Activated CD8-positive, alpha-beta memory T cell treated with anti-CD3 and anti-CD28 coated beads, Interleukin-2, amount 50 U/mL, for 4 hours (primary cell): ENCODE measurements around the gene FADS3.

Source experiments
- DNase-seq: peaks from one replicate; pipeline ENCODE4 v3.0.0-alpha.2; 2020

FADS3 gene, protein sequence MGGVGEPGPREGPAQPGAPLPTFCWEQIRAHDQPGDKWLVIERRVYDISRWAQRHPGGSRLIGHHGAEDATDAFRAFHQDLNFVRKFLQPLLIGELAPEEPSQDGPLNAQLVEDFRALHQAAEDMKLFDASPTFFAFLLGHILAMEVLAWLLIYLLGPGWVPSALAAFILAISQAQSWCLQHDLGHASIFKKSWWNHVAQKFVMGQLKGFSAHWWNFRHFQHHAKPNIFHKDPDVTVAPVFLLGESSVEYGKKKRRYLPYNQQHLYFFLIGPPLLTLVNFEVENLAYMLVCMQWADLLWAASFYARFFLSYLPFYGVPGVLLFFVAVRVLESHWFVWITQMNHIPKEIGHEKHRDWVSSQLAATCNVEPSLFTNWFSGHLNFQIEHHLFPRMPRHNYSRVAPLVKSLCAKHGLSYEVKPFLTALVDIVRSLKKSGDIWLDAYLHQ

DNA sequence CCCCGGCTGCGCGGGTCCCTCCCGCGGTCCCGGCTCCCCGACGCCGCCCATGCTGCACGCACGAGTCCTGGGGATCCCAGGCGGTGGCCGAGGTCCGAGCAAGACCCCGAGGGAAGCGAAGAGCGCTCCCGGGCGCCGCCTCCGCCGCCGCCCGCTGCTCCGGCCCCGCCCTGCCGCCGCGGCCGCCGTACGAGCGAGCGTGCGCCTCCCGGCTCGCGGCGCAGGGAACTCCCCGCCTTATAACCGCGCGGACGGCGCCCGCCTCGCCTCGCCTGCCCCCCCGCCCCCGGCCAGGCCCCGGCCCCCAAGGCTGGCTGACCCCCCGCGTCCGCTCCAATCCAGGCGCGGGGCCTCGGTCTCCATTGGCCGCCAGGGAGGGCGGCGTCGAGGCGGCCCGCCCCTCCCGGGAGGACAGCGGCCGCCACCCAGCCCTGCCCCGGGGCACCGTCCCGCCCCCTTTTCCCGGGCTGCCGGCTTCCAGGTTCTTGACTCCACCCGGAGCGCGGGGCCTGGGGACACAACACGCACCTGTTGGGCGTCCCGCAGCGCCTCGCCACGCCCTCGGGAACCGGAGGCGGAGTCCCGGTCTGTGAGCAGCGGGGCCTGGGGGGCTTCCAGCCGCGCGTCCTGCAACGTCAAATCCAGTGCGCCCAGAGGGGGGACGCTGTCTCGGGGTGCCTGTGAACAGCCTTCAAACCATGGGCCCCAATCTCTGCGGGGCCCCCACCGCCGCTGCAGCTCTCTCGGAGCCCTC lies at the start of gene FADS3:
Gene FADS3 (minus strand): TSS at position 215 of the 754 bp plus-strand sequence. CDS start 164 bp downstream, at position 51.
- peak; percentile 48 for DNase-seq

DNA sequence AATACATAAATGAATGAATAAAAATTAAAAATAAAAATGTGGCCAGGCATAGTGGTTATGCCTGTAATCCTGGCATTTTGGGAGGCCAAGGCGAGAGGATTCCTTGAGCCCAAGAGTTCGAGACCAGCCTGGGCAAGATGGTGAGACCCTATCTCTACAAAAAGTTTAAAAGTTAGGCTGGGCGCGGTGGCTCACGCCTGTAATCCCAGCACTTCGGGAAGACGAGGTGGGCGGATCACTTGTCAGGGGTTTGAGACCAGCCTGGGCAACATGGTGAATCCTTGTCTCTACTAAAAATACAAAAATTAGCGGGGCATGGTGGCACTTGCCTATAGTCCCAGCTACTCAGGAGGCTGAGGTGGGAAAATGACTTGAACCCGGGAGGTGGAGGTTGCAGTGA lies 49.1 kb upstream of the FADS3 start:
- no peak for DNase-seq

DNA sequence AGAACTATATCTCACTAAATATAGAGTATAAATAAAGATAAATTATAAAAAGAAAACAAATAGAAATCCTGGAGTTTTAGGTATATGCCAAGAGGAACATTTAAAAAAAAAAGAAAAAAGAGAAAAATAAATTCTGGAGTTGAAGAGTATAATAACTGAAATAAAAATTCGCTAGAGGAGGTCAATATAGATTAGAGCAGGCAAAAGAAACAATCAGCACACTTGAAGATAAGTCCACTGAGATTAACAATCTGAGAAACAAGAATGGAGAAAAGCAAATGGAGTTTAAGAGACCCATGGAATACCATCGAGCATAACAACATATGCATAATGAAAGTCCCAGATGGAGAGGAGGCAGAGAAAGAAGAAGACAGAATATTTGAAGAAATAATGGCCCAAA lies 44.5 kb upstream of the FADS3 start:
- DNase-seq: no peak

DNA sequence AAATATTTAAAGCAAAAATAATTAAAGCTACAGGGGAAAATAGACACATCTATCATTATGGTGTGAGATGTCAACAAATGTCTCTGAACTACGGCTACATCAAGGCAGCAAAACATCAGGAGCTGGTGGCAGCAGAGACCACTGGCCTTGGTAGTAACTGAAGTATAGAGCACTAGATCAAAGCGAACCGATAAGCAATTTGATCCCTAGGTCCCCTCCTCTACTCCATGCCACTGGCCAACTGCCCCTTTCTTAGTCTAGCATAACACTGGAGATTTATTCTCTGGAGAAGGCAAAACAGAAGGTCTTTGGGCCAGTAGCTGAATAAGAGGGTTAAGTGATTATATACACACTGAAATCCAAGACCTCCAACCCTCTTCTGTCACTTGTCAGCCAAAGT lies 39.6 kb upstream of the FADS3 start:
- DNase-seq: no peak

DNA sequence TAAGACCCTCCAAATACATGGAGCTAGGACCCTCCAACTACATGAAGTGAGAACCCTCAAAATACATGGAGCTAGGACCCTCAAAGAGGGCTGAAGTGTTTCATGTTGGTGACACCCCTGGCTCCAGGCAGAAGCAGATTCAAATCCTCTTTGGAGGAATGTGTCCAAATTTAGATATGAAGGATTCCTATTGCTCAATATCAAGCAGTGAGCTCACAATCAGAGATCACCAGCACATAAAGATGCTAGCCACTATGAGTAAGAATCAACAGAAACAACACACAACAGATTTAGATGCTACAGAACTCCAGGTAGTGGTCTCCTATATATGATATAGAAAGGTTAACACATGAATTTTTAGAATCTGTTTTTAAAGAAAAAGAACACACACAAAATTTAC lies 37.3 kb upstream of the FADS3 start:
- DNase-seq: no peak

DNA sequence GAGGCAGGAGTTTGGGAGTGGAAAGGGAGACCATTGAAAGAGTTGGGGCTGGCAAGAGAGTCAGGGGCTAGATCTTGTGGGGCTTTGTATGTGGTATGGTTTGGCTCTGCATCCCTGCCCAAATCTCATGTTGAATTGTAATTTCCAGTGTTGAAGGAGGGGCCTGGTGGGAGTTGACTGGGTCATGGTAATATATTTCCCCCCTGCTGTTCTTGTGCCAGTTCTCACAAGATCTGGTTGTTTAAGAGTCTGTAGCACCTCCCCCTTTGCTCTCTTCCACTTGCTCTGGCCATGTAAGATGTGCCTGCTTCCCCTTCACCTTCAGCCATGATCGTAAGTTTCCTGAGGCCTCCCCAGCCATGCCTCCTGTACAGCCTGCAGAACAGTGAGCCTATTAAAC lies 36.2 kb upstream of the FADS3 start:
- DNase-seq: no peak

DNA sequence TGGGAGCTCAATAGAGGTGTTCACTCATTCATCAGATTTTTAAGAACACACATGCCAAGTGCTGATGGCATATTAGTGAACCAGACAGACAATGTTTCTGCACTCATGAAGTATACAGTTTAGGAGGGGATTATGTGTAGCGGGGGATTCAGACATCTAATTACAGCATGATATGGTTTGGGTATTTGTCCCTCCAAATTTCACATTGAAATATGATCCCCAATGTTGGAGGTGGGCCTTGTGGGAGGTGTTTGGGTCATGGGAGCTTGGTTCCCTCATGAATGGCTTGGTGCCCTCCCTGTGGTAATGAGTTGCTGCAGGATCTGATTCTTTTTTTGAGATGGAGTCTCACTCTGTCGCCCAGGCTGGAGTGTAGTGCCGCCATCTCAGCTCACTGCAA lies 34.9 kb upstream of the FADS3 start:
- DNase-seq: no peak

DNA sequence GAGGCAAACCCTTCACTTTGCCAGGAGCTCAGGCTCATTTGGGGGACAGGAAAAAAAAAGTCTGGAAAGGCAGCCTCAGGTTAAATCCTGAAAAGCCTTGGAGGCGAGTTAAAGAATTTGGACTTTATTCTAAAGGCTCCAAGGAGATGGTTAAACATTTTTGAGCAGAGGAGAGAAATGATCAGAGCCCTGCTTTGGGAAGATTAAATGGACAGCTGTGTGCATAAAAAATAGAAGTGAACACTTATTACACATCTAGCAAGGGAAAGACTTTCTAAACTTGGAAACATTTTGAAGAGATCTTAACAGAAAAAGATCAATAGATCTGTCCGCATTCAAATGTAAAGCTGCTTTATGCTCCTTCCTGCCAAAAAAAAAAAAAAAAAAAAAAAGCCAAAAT lies 34.4 kb upstream of the FADS3 start:
- no peak for DNase-seq

DNA sequence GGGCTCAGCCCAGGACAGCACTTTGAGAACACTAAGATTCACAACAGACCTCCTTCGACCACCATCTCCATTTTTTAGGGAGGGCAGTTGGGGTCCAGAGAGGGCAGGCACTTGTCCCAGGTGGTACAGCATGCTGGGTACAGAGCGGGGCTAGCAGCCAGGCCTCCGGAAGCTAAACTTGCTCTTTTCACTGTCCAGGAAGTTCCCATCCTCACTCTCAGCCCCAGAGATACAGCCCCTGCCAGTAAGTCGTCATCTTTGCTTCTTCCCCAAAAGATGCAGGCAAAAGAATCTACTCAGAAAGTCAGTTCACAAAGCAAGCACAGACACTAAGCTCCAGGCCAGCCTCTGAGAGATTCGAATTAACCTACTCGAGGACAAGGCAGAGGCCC lies 32.7 kb upstream of the FADS3 start:
- no peak for DNase-seq

DNA sequence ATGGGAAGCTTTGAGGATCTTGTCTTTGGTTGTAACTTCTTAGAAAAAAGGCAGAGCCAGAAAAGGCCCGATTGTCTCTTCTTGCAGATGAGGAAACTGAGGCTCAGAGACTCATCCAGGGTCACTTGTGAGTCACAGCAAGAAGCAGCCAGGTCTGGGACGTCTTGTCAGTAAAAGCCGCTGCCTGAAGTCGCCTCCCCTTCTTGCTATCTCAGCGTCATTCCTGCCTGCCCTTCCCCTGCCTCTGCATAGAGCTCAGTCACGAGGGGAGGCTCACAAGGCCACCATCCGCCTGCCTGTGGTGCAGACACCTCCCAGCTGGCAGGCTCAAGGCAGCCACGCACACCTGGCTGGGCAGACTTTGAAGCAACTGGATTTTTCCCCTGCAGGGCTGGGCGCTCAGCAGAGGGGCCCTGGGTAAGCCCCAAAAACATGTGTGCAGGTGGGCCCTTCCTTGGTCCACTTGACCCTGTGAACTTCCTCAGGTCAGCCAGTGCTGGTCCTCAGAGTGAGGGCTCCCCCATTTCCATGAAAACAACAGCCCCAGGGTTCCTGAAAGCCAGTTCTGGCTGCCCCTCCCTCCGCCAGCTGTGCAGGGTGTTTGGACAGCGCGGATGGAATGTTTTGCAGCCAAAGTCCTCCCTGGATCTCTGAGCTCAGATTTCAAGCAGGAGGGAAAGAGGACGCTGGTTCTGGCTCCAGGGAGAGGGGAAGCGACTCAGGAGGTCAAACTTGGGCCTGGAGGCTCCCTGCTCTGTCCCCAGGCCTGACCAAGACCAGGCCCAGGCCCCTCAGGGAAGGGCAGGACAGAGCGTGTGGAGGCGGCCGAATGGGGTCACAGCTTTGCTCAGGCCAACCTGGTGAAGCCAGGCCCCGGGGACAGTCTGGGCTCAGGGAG lies 32.1 kb upstream of the FADS3 start:
- DNase-seq: no peak

DNA sequence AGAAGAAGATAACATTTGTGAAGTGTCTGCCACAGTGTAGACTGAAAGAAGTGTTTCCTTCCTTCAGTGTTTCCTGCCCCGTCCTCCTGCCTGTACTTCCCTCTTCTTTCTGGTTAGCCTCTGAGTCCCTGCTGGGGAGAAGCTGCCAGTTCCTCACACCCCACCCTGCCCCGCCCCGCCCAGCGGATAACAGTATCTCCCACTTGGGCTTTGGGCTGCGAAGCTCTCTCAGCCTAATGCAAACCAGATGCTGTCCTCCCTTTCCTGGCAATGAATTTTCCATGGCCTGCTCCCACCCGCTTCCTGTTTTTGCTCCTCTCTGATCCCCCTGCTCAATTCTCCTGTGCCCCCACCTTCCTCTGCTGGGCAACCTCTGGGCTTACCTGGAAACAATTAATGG lies 31.2 kb upstream of the FADS3 start:
- DNase-seq: no peak

DNA sequence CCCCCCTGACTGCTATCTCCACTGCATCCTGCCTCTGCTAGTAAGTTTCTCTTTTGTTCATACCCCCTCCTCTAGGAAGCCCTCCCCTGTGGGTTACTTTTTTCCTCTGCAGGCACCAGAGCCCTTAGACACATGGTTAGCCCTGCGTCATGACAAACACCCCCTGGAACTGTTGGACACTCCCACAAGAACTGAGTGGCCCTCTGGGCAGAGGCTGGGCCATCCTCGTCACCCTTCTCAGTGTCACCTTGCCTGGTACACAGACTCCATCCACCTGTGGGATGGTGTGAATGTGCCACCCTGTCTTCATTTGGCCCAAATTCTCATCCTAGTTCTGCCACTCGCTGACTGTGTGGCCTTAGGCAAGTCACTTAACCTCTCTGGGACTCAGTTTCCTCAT lies 30.1 kb upstream of the FADS3 start:
- DNase-seq: no peak

DNA sequence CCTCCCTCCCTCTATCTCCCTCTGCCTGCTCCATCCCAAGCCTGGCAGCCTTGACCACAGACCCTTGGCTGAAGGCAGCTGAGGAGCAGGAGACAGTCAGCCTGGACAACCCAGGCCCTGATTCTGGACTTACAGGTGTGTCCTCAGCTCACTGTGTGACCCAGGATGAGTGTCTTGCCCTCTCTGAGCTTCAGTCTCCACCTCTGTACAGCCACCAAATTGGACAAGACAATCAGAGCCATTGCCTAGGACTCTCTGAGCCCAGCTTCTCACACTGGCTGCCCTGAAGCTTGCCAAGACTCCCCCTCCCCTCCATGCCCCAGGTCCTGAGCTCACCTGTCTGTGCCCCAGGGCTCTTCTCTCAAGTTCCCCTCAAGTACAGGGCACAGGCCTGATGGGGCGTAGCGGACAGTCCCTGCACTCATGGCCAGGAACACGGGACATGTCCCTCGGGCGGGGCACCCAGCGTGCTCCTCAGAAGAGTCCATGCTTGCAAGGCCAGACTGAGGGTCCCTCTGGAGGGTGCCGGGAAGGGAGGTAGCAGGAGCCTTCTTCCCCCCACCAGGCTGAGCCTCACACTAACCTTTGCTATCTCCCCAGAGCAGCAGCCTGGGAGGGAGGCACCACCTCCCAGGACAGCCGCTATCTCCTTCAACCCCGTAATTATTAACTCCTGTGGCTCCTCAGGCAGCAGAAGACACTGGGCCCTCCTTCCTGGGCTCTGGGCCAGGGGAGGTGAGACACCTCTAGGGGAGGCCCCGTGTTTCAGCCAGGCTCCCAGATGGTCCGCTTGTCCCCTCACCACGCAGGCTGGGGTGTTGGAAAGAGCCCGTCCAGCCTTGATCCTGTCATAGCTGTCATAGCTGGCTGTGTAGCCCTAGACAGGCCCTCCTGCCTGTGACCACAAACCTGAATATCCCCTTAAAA lies 28.6 kb upstream of the FADS3 start:
- no peak for DNase-seq

DNA sequence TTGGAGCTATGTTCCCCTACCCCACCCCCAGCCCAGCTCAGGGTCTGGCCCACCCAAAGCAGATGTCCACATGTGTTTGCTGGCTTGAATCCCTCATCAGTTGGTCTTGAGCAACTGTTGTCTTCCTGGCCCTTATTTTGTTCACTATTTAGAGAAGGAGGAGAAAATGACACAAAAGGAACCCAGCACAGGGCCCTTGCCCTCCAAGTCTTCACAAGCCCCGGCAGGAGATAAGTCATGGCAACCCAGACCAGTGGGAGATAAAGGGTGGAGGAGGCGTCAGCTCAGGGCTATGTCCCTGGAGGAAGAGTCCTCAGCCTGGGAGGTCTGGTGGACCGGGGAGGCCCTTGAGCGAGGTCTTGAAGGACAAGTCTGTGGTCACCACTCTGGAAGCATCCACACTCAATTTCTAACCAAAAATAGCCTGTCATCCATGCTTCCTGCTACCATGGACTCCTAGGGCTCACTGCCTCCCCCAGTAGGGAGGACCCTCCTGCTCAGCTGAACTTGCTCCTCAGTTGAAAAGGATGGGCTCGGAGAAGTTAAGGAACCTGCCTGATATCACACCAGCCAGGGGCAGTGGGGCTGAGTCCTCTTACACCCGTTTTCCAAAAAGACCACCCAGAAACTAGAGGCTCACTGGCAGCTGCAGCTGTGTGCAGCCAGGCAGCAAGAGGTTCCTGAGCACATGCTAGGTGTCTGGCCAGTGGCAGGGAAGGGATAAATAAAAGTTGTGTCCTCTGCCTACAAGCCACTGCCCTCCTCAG lies 27.8 kb upstream of the FADS3 start:
- no peak for DNase-seq

DNA sequence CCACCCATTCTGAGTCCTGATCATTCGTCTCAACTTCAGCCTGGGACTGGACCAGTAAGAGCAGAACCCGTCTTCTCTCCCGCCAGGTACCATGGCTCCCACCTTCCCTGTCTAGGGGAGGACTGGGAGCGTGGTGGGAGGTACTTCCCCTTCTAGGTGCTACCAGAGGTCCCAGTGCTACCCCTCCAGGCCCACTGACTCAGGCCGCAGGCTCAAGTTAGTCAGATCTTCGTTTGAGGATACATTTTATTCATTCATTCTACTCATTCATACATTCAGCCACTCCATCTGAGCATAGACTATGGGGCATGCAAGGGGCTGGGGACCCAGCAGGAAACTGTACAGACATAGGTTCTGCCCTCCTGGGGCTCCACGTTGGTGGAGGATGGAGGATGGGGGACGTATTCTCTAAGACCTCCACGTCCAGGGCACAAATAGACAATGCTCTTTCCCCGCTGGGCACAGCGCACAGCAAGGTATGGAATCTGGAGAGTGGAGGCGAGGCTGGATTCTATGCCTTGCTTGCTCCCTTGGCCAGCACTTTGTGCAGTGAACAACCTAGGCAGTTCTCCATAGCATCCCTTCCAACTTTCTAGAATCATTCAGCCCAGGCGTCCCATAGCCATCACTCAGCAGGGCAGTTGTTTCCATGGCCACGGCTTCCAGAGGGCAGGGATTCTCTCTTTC lies 27.0 kb upstream of the FADS3 start:
- no peak for DNase-seq

DNA sequence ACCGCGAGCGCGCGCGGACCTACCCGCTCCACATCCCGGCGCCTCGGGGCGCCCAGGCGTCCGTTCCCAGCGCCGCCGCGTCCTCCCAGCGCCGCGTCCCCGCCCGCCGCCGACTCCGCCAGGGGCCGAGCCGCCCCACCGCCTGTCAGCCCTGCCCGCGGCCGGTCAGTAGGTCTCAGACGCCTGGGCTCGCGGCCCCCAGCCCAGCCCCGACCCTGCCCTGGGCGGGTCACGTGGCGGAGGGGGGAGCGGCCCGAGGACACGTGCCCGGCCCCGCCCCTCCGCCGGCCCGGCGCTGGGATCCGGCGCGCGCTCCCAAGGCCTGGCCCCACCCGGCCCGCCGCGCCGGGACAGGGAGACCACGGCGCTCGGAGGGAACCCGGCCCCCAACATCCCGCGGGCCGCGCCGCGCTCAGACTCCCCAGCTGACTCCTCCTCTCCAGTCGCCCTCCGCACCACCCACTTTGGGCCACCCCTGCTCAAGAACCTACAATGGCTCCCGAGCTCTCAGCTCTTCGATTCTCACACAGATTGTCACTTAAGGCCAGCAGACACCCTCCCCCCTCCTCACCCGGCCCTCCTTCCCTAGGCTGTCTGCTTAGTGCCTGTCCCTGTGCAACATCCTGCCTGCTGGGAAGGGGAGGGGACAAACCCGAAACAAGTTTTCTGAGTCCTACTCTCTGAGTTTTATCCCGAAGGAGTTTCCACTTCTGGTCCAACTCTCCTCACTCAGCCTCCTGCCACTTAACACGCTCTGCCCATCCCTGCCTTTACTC lies 26.2 kb upstream of the FADS3 start, which contains the start of gene RAB3IL1:
Gene RAB3IL1 (minus strand): TSS at position 233 of the 776 bp plus-strand sequence. CDS start 199 bp downstream, at position 34.
- no peak for DNase-seq

DNA sequence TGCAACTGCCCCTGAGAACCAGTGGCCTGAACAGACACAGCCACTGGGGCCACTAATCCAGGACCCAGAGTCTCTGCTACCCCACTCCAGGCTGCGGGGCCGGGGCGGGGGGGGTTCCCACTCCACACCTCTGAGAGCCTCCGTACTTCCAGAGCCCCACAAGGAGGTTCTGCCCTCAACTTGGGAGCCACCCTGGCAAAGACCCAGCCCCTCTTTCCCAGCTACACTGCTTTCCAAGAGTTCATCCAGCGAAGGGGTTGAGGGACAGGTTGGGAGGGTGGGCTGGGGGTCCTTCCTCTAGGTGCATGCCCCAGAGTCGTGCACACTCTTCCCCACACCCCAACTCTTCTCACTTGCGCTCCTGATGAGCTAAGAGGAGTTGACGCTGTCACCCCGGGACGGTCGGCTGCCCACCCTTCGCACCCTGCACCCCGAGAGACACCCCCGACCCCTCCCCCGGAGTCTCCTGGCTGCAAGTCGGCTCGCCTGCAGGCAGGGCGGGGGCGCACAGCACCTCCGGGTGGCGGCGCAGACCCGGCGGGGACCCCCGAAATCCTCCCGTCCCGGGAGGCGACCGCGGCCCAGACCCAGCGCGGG lies 25.5 kb upstream of the FADS3 start:
- DNase-seq: no peak

DNA sequence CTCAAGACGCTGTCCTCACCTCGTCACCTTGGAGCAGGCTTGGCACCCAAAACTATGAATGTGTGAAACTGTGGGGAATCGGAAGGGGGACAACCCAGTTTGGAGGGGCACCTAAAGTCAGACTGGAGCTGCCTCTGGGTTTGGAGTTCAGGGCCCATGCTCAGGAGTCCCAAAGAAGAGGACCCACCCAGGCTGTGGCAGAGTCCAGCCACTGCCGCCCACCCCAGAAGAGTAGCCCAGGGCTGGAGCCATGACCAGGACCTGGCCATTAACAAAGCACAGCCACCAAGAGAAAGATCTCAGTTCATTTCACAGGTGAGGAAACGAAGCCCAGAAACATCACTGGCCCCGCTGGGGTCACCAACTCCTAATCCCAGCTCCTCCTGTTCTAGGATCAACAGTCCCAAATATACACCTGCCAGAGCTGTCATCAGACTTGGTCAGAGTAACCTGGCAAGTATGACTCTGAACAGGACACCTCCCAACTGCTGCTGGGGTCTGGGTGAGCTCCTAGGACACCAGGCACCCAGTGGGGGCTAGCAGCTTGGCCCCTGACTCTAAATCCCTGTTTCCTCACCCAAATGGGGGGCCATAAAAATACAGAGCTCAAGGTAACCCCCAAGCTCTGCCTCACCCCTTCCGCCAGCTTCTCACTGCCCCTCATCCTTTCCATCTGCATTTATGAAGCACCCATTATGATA lies 23.3 kb upstream of the FADS3 start:
- no peak for DNase-seq
